Dedifferentiated amniotic fluid mesenchymal stem cell (primary cell): Measurements from ENCODE around the gene TLE7.

Experiments used
- DNase-seq: peaks from one replicate; pipeline ENCODE4 v3.0.0-alpha.2; 2016; ENCODE audit errors: extremely low spot score

TLE7 gene

GRCh38 chr16:71412270-71413160, 29.3 kb downstream of the TLE7 start:
- peak; percentile 58 for DNase-seq

- DNase-seq, result no peak
Observed at GRCh38 chr16:71410146-71410545, 31.7 kb downstream of the TLE7 start.

- no peak for DNase-seq
Observed at GRCh38 chr16:71409011-71409775, 32.7 kb downstream of the TLE7 start.

GRCh38 chr16:71408536-71408935, 33.3 kb downstream of the TLE7 start:
- no peak for DNase-seq

GRCh38 chr16:71407731-71408130, 34.1 kb downstream of the TLE7 start:
- no peak for DNase-seq

- no peak for DNase-seq
Observed at GRCh38 chr16:71406724-71407123, 35.1 kb downstream of the TLE7 start.

- no peak for DNase-seq
Observed at GRCh38 chr16:71406316-71406715, 35.5 kb downstream of the TLE7 start.

GRCh38 chr16:71404364-71404763, 37.5 kb downstream of the TLE7 start:
- no peak for DNase-seq

GRCh38 chr16:71402674-71403073, 39.2 kb downstream of the TLE7 start:
- no peak for DNase-seq

GRCh38 chr16:71402007-71402406, 39.8 kb downstream of the TLE7 start:
- no peak for DNase-seq

- no peak for DNase-seq
Observed at GRCh38 chr16:71399801-71400563, 41.9 kb downstream of the TLE7 start.

- DNase-seq, result no peak
Observed at GRCh38 chr16:71396594-71396993, 45.3 kb downstream of the TLE7 start.

GRCh38 chr16:71389330-71389729, 52.5 kb downstream of the TLE7 start:
- no peak for DNase-seq

- no peak for DNase-seq
Observed at GRCh38 chr16:71387045-71387871, 54.6 kb downstream of the TLE7 start.

GRCh38 chr16:71384073-71384724, 57.7 kb downstream of the TLE7 start:
- DNase-seq, result no peak

GRCh38 chr16:71383054-71383773, 58.6 kb downstream of the TLE7 start:
- no peak for DNase-seq

GRCh38 chr16:71380831-71381230, 61.0 kb downstream of the TLE7 start:
- no peak for DNase-seq
